CD4-positive, alpha-beta T cell (primary cell): ENCODE data around the gene DAPK1. TPM values are rescaled to one million over a fixed set of nuclear protein-coding genes. Genes with fewer than 3 reads are reported as not detected.

Experiments
- ATAC-seq: fragments of 200-7000 bp; cut with Tn5 transposase; one replicate; pipeline ENCODE4 v1.10.0; 2022; ENCODE audit warnings: mild to moderate bottlenecking; ENCODE audit not compliant: poor library complexity
- CTCF ChIA-PET: fragments of 350-600 bp; sonication (Branson Sonifier 250); formaldehyde crosslinking; loops from one replicate; lab custom pipeline; 2021; ENCODE audit warnings: antibody characterized with exemption, inconsistent platforms; lab: Charles Lee
- POLR2A ChIA-PET: fragments of 350-600 bp; sonication (Branson Sonifier 250); formaldehyde crosslinking; loops from one replicate; lab custom pipeline; 2021; ENCODE audit warnings: antibody characterized with exemption, inconsistent platforms; lab: Charles Lee
- DNase-seq, 14 experiments: peaks; one replicate each; pipeline ENCODE4 v3.0.0-alpha.2; 2013 to 2020; ENCODE audit warnings: mixed read lengths in 2 of 14
- H3K27ac ChIP-seq, 2 donors: one replicate each; pipeline versions ENCODE4 v1.5.1 to v1.7.0; 2013; ENCODE audit warnings: low read length in 2 of 2, low read depth in 1 of 2, mild to moderate bottlenecking in 1 of 2
- H3K27me3 ChIP-seq, 2 experiments: 1 replicate in 1 of 2; 2 replicates in 1 of 2; pipeline versions ENCODE4 v1.6.1 to v1.7.0; 2013; ENCODE audit warnings: low read length in 2 of 2, control low read depth in 1 of 2, mild to moderate bottlenecking in 1 of 2, moderate library complexity in 1 of 2; ENCODE audit not compliant: insufficient read depth in 2 of 2, control insufficient read depth in 1 of 2
- H3K36me3 ChIP-seq: one replicate; pipeline ENCODE4 v1.6.1; 2013; ENCODE audit warnings: low read length, control low read depth; ENCODE audit not compliant: insufficient read depth
- H3K4me1 ChIP-seq: one replicate; pipeline ENCODE4 v1.6.1; 2013; ENCODE audit warnings: low read length, control low read depth; ENCODE audit not compliant: insufficient read depth
- H3K4me3 ChIP-seq: one replicate; pipeline ENCODE4 v1.5.1; 2013; ENCODE audit warnings: mild to moderate bottlenecking, low read length, moderate library complexity
- H3K9me3 ChIP-seq, 2 experiments: 1 replicate in 1 of 2; 2 replicates in 1 of 2; pipeline versions ENCODE4 v1.6.1 to v1.7.0; 2013; ENCODE audit warnings: low read length in 2 of 2, mild to moderate bottlenecking in 2 of 2, control low read depth in 1 of 2, moderate library complexity in 1 of 2; ENCODE audit not compliant: control insufficient read depth in 1 of 2, insufficient read depth in 1 of 2
- H3K27ac Mint-ChIP-seq: one replicate; pipeline ENCODE4 v1.8.0; 2020; ENCODE audit warnings: mixed read lengths
- H3K27me3 Mint-ChIP-seq: one replicate; pipeline ENCODE4 v1.8.0; 2021; ENCODE audit warnings: mixed read lengths
- H3K36me3 Mint-ChIP-seq: one replicate; pipeline ENCODE4 v1.8.0; 2021; ENCODE audit warnings: low read depth, mixed read lengths
- H3K4me1 Mint-ChIP-seq: one replicate; pipeline ENCODE4 v1.8.0; 2021; ENCODE audit warnings: low read depth, mixed read lengths
- H3K4me3 Mint-ChIP-seq: one replicate; pipeline ENCODE4 v1.8.0; 2020; ENCODE audit warnings: mild to moderate bottlenecking, mixed read lengths
- H3K9me3 Mint-ChIP-seq: one replicate; pipeline ENCODE4 v1.8.0; 2020; ENCODE audit warnings: mixed read lengths
- CTCF ChIP-seq: fragments of 200-600 bp; IDR thresholded peaks from one replicate; pipeline ENCODE4 v1.8.0; 2022; ENCODE audit warnings: antibody characterized with exemption, mild to moderate bottlenecking
- intact Hi-C, 2 experiments: fragments of 100-400 bp; cut with DNase I in 1 of 2; cut with micrococcal nuclease in 1 of 2; formaldehyde crosslinking; loops; one replicate each; pipeline versions ENCODE4 v1.15.1 to v1.9.0; 2023 to 2025; cut with DNase I, micrococcal nuclease
- total RNA-seq, 174 experiments: library from RNA in 2 of 174; stranded (reverse) in 2 of 174; gene quantifications; one replicate each; pipeline ENCODE4 v1.2.3 and lab custom pipeline; 2021 to 2026

The DAPK1 gene
- total RNA-seq, 2 experiments from 2014 or later: 2.7 TPM

GRCh38 chr9:87615547-87616148 is 118.0 kb downstream of the DAPK1 start:
- ATAC-seq (no peak), DNase-seq (peak in 1 of 14 experiments; percentile 14)
- Histone ChIP-seq H3K27ac (no peak overlapping the region), H3K27me3 (peaks cover 0 to 2% of the 10 kb centered on the region in 2 experiments), H3K9me3 (peaks cover 0 to 3% of the 10 kb centered on the region in 2 experiments), H3K36me3 (no peaks in the 10 kb centered on the region), H3K4me1 (no peaks in the 10 kb centered on the region), H3K4me3 (no peak overlapping the region)
- no peaks in the 10 kb centered on the region for H3K36me3 Mint-ChIP-seq
- H3K27ac Mint-ChIP-seq: no peak overlapping the region
- H3K4me1 Mint-ChIP-seq: peaks cover 15% of the 10 kb centered on the region
- no peak for TF ChIP-seq CTCF
- intact Hi-C loops: no loop called here
- no peaks in the 10 kb centered on the region for H3K9me3 Mint-ChIP-seq
- no peak overlapping the region for H3K4me3 Mint-ChIP-seq
- CTCF ChIA-PET: no interaction called here
- H3K27me3 Mint-ChIP-seq: no peaks in the 10 kb centered on the region
- POLR2A ChIA-PET: no interaction called here

- H3K4me3 ChIP-seq: no peak overlapping the region
- Mint-ChIP-seq H3K4me1 (peaks cover 14% of the 10 kb centered on the region), H3K4me3 (no peak overlapping the region), H3K27ac (no peak overlapping the region), H3K36me3 (no peaks in the 10 kb centered on the region), H3K9me3 (no peaks in the 10 kb centered on the region), H3K27me3 (no peaks in the 10 kb centered on the region)
- peaks cover 0 to 3% of the 10 kb centered on the region in 2 experiments for H3K9me3 ChIP-seq
- ATAC-seq (no peak), DNase-seq (no peak)
- intact Hi-C loops: no loop called here
- H3K36me3 ChIP-seq: no peaks in the 10 kb centered on the region
- ChIA-PET CTCF (no interaction called here), POLR2A (no interaction called here)
- no peaks in the 10 kb centered on the region for H3K4me1 ChIP-seq
- no peak overlapping the region for H3K27ac ChIP-seq
- H3K27me3 ChIP-seq: peaks cover 0 to 2% of the 10 kb centered on the region in 2 experiments
- TF ChIP-seq CTCF: no peak
Measured at GRCh38 chr9:87618226-87618625, 120.6 kb downstream of the DAPK1 start.

- CTCF ChIA-PET: no interaction called here
- no peaks in the 10 kb centered on the region for H3K27me3 Mint-ChIP-seq
Measured at GRCh38 chr9:87618931-87619330, 121.3 kb downstream of the DAPK1 start.

More at GRCh38 chr9:87618931-87619330, 121.3 kb downstream of the DAPK1 start:
- no peak overlapping the region for H3K27ac ChIP-seq
- no peak for TF ChIP-seq CTCF
- H3K4me1 Mint-ChIP-seq: peaks cover 7% of the 10 kb centered on the region
- H3K4me3 Mint-ChIP-seq: no peak overlapping the region
- no peak for ATAC-seq
- H3K27me3 ChIP-seq: peaks cover 0 to 2% of the 10 kb centered on the region in 2 experiments
- H3K36me3 Mint-ChIP-seq: no peaks in the 10 kb centered on the region
- no peak overlapping the region for H3K4me3 ChIP-seq
- DNase-seq: no peak
- intact Hi-C loops: no loop called here
- H3K4me1 ChIP-seq: no peaks in the 10 kb centered on the region
- no peaks in the 10 kb centered on the region for H3K9me3 Mint-ChIP-seq
- H3K36me3 ChIP-seq: no peaks in the 10 kb centered on the region
- H3K27ac Mint-ChIP-seq: no peak overlapping the region
- H3K9me3 ChIP-seq: peaks cover 0 to 3% of the 10 kb centered on the region in 2 experiments
- POLR2A ChIA-PET: no interaction called here
